Bone marrow (tissue), 2 donors: Measurements from ENCODE around the gene LZTS2.
"Not testable (repeated sequence)": the region's sequence is repeated elsewhere in the genome, so short reads cannot be mapped to it uniquely, and the experiment has no call there.

ENCODE experiments used
- DNase-seq, 2 donors: peaks; one replicate each; lab custom pipeline; 2025; lab: John Stamatoyannopoulos, UW

Gene LZTS2

GRCh38 chr10:101033276-101033675 lies 33.7 kb downstream of the LZTS2 start:
- no peak for DNase-seq

DNA sequence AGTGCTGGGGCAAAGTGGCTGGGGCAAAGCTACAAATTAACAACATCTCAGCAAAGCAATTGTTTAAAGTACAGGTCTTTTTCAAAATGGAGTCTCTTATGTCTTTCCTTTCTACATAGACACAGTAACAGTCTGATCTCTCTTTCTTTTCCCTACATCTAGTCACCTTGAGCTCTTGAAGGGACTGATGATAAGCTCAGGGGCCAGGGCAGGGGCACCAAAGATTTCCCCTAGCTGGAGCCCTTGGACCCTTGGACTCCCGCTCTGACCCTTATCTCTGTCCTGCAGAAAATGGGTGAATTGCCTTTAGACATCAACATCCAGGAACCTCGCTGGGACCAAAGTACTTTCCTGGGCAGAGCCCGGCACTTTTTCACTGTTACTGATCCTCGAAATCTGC lies 34.8 kb downstream of the LZTS2 start:
- not testable (repeated sequence) for DNase-seq

GRCh38 chr10:101035314-101035713 lies 35.7 kb downstream of the LZTS2 start:
- no peak for DNase-seq

DNA sequence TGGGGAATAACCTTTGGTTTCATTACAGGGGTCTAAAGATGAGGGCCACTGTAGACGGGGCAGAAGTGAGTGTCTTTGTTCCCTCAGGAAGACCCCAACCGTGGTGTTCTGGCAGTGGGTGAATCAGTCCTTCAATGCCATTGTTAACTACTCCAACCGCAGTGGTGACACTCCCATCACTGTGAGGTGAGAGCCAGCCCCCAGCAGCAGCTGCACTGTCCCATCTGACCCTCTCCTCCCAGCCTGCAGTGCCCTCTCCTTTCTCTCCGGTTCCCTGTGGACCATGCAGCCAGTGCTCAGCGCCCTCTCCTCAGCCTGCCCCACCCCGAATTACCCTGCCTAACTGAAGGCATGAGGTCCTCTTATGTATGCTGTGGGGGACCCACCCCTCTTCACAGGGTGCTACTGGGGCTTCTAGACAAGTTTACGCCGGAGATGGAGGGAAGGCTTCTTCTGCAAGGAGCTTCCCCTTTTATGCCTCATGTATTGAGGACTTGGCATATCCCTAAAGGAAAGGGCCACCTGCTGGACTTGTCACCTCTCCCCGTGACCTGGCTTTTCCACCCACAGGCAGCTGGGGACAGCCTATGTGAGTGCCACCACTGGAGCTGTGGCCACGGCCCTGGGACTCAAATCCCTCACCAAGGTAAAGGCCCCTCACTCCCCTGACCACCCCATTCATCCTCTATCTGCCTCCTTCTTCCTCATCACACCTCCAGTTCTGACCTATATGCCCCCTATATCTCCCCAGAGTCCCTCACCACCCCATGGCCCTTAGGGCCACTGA lies 36.5 kb downstream of the LZTS2 start:
- no peak for DNase-seq

- no peak for DNase-seq
These were observed 37.1 kb downstream of the LZTS2 start for GRCh38 chr10:101036726-101037125.

DNA sequence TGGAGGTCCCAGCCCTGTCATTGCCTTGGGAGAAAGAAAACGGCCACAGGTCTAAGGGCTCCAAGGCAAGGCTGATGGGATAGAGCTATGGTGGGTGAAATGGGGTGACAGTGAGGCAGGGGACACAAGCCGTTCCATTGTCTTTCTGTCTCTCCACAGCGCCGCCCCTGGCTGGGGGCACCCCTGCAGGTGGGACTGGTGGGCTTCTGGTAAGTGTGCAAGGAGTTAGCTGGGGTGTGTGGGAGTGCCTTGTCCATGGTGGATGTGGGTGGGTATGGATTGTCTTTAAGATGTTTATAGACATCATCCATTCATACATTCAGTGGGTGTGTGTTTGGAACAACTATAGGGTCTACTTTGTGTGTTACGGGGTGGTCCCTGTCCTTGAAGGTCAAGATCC lies 38.9 kb downstream of the LZTS2 start:
- no peak for DNase-seq

DNA sequence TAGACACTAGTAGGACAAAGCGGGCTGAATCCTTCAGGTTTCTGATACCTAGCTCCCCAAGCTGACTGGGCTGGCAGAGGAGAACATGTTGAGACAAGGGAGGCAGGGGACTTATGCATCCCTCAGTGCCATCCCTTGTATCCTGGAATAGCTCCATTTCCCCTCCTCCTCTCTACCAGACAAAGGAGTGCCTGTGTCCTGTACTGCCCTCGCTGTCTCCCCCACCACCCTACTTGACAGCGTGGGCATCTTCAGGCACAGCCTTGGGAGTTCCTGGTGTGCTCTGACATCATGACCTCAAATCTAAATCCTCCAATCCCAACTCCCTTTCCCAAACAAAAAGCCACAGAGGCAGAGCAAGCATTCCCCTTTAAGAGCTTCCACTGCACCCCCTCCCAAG lies 40.5 kb downstream of the LZTS2 start:
- no peak for DNase-seq

DNA sequence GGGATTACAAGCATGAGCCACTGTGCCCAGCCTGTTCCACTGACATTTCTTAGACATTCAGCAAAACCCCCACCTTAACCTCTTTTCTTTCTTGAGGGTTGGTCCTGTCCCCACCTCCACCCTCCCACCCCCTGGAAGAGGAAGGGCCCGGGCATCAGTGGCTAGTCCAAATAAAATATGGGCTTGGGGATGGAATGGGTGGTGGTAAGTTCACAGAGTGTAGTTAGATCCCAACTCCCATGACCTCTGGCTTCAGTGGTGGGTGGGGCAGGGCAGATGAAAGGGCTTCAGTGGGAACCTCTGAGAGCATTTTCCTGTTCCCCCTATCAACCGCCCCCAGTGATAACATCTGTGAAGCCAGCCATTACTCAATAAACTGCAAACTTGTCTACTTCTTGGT lies 41.2 kb downstream of the LZTS2 start:
- no peak for DNase-seq

- peak; percentile 19 to 74 for DNase-seq
These were observed 41.7 kb downstream of the LZTS2 start for GRCh38 chr10:101041252-101041761.

DNA sequence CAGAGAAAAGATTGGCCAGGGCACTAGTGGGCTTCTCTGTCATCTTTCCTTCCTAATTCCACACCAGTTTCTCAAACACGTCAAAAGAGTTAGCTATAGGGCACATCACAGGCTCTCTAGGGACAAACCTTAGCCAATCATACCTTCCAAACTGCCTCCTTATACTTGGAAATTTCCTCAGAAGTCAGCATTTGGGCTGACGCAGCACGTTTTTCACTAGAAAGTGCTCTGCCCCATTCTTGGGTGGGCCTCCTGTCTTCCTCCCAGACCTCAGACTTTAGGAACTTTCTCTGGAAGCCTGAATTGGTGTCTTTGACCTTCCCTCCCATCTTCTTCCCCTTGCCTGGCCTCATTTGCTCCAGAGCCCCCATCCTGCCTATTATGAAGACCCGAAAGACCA lies 42.5 kb downstream of the LZTS2 start:
- no peak for DNase-seq

- peak; percentile 79 to 80 for DNase-seq
These were observed 43.2 kb downstream of the LZTS2 start for GRCh38 chr10:101042667-101043362.

GRCh38 chr10:101043363-101043707 lies 43.7 kb downstream of the LZTS2 start:
- DNase-seq: no peak

GRCh38 chr10:101044117-101044516 lies 44.5 kb downstream of the LZTS2 start:
- no peak for DNase-seq

DNA sequence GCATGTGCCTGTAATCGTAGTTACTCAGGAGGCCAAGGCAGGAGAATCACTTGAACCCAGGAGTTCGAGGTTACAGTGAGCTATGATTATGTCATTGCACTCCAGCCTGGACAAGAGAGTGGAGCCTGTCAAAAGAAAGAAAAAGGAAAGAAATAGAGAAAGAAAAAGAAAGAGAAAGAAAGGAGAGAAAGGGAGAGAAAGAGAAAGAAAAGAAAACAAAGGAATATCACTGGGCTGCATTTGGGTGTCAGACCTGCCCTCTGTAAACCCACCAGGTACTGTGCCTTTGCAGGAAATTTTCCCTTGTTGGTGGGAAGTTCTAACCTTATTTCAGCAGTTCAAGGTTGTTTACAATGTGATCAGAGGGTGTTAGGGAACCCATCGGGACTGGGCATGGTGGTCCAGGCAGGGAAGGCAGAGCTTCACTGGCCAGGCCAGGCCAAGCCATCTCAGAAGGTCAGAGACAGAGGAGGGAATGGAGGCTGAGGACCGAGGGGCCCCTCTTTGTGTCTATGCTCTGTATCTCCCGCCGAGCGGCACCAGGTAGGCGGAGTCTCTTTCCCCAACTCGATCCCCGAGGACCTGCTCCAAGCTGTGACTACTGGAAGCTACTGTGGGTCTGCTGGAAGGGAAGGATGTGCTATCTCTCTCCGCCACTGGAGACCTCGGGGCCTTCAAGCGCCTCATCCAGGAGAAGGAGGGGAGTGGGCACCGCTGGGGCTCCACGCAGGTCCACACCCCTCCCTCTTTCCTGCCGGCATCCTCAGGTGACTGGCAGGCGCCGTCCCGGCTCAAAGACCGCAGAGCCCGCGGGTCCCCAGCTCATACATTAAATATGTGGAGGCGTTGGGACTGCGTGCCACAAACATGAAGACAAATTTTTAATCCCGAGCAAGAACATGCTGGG lies 47.0 kb downstream of the LZTS2 start:
- no peak for DNase-seq

GRCh38 chr10:101047268-101047667 lies 47.7 kb downstream of the LZTS2 start:
- DNase-seq: no peak

DNA sequence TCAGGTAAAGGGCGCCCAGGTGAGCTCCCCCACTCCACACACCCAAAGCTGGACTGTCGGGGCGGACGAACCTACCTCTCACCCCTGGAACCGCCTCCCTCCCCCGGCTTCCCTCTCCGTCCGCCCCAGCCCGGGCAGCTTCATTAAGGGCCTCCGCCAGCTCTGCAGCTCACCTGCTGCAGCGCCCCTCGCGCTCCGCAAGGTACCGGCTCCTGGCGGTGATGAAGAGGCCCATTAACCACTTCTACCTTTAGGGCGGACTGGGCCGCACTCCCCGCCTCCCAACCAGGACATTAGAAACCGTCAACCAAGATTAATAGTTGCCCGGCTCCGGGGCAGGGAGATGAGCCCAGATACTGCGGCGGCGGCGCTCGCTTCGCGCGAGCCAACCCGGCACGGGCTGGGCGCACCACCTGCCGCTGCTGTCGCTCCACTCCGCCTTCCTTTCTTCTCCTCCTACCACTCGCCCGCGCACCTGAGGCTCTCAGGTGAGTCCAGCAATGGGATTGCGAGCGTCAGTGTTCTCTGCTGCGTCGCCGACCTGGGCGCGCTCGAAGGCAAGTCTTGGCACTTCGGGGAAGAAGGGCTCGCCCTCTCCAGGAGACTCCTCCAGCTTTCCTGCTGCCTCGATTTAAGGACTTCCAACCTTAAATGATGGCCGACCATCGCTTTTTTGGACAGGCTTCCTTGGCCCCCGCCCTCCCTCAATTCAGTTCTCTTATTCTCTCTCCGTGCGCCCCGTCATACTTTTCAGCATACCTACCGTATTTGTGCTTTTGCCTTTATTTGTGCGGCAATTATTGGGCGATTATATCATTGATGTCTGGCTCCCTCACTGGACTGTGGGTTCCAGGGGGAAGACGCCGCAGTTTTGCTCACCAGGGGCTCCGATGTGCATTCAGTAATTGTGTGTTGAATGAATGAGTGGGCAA lies 48.6 kb downstream of the LZTS2 start:
- DNase-seq: no peak

GRCh38 chr10:101050208-101051069 lies 50.8 kb downstream of the LZTS2 start:
- DNase-seq: peak; percentile 21 to 25

- DNase-seq: no peak
These were observed 52.7 kb downstream of the LZTS2 start for GRCh38 chr10:101052285-101052684.

DNA sequence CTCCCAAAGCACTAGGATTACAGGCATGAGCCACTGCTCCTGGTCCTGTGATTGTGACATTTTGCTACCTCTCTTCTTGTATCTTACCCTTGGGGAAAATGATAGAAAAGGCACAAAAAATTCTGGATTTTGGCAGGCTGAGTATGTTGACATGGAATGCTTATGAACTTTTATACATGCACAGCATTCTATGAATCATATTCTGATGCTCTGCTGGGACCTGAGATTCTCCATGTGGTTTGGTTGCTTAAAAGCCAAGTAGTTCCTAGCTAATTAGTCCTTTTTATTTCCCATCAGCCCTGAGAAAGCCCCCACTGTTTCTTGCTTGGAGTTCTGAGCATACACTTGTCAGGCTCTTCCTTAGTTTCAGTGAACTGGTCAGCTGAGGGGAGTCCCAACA lies 53.9 kb downstream of the LZTS2 start:
- DNase-seq: no peak

GRCh38 chr10:101054351-101054750 lies 54.7 kb downstream of the LZTS2 start:
- peak in 1 of 2 donors; percentile 58 for DNase-seq
